IPS-15b (cell line): ENCODE data around the gene AMZ2.

Experiments used
- H3K27me3 ChIP-seq: one replicate; pipeline ENCODE4 v1.6.1; 2013; ENCODE audit warnings: low read length; ENCODE audit not compliant: control insufficient read depth, insufficient read depth
- H3K36me3 ChIP-seq: one replicate; pipeline ENCODE4 v1.6.1; 2013; ENCODE audit warnings: low read length; ENCODE audit not compliant: control insufficient read depth, insufficient read depth
- H3K4me1 ChIP-seq: one replicate; pipeline ENCODE4 v1.6.1; 2013; ENCODE audit warnings: mild to moderate bottlenecking, low read length; ENCODE audit not compliant: control insufficient read depth, insufficient read depth
- H3K4me3 ChIP-seq: one replicate; pipeline ENCODE4 v1.5.1; 2013; ENCODE audit warnings: low read depth, low read length
- H3K9ac ChIP-seq: one replicate; pipeline ENCODE4 v1.6.1; 2013; ENCODE audit warnings: low read depth, mild to moderate bottlenecking, low read length
- H3K9me3 ChIP-seq: one replicate; pipeline ENCODE4 v1.6.1; 2013; ENCODE audit warnings: mild to moderate bottlenecking, low read length; ENCODE audit not compliant: control insufficient read depth, insufficient read depth

AMZ2 gene

DNA sequence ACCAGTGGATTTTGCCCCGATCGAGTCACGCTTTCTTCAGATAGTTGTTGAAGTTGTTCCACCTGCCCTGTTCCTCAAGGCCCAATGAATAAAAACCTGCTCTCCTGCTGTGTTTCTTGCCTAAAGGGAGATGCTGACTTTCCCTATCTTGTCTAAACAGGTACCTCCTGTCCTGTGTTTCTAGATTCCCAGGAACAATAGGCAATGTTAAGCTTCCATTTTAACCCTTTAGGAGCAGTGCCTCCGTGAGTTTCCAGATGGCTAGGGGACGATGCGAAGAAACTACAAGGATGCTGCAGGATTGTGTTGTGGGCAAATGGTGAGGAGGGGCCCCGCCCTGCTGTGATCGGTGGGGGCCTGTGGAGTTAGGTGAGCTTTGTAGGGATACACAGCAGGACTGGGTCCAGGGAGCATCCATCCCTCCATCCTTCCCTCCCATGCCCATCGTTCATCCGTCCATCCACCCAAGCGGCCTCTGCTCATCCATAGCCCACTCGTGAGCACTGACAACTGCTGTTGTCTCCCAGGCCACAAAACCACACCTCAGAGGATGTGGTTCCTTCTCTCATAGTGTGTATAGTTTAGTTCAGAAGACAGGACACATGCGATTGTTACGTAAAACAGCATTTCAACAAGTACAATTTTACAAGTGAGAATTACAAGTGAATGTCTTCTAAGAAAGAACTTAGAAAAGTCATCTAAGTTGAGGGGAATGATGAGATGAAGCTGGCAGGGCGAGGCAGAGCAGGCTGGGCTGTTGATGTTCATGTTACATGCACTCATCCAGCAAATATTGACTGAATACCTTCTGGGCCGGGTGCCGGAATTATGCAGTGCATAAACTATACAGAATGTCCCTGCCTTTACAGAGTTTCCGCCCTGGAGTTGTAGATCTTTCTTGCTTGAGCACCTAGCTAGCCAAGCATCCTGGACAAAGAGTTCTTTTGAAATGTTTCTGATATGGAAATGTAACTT lies 48.7 kb downstream of the AMZ2 start:
- H3K27me3 ChIP-seq: peaks cover 2% of the 10 kb centered on the region
- H3K4me3 ChIP-seq: no peak overlapping the region
- H3K9me3 ChIP-seq: no peaks in the 10 kb centered on the region
- H3K9ac ChIP-seq: no peak overlapping the region
- no peaks in the 10 kb centered on the region for H3K36me3 ChIP-seq
- H3K4me1 ChIP-seq: peaks cover 20% of the 10 kb centered on the region

DNA sequence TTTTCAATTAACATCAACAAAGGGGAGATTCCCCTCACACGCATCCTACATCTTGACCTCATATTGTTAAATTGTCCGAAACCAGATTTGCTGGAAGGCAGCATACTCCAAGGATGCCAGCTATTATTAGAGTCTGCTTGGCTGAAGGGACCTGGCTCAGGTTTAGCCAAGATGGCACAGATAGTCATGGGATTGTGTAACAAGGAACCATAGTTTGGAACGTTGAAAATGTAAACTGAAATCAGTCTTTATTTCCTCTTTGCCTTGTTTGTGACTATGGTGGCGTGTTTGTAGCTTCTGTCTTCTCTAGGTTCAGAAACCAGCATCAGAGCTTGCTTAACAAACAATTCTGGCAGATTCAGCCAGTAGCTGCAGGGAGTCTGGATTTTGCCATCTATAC lies 49.4 kb downstream of the AMZ2 start:
- Histone ChIP-seq H3K9ac (no peak overlapping the region), H3K9me3 (no peaks in the 10 kb centered on the region), H3K4me1 (peaks cover 22% of the 10 kb centered on the region), H3K4me3 (no peak overlapping the region), H3K36me3 (no peaks in the 10 kb centered on the region), H3K27me3 (peaks cover 2% of the 10 kb centered on the region)

DNA sequence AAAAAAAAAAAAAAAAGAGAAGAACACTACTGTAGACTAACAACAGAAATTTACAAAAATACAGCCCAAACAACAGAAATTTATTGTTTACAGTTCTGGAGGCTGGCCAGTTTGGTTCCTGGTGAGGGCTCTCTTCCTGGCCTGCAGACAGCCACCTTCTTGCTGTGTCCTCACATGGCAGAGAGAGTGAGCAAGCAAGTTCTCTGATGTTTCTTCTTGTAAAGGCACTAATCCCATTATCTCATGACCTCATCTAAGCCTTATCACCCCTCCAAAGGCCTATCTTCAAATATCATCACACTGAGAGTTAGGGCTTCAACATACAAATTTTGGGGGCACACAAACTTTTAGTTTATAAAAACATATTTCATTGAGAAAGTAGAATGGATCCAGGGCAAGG lies 50.8 kb downstream of the AMZ2 start:
- Histone ChIP-seq H3K4me3 (no peak overlapping the region), H3K27me3 (no peaks in the 10 kb centered on the region), H3K4me1 (peaks cover 23% of the 10 kb centered on the region), H3K9me3 (no peaks in the 10 kb centered on the region), H3K36me3 (no peaks in the 10 kb centered on the region), H3K9ac (no peak overlapping the region)

DNA sequence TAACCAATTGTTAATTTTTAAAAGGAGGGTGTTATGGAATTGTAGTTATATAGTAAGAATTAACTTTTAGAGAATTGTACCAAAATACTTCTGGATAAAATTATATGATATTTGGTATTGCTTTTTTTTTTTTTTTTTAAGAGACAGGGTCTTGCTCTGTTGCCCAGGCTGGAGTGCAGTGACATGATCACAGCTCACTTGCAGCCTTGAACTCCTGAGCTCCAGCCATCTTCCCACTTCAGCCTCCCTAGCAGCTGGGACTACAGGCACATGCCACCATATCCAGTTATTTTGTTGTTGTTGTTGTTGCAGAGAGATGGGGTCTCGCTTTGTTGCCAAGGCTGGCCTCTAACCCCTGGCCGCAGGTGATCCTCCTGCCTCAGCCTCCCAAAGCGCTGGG lies 52.0 kb downstream of the AMZ2 start:
- Histone ChIP-seq H3K9me3 (no peaks in the 10 kb centered on the region), H3K36me3 (no peaks in the 10 kb centered on the region), H3K9ac (no peak overlapping the region), H3K4me1 (peaks cover 14% of the 10 kb centered on the region), H3K27me3 (no peaks in the 10 kb centered on the region), H3K4me3 (no peak overlapping the region)

DNA sequence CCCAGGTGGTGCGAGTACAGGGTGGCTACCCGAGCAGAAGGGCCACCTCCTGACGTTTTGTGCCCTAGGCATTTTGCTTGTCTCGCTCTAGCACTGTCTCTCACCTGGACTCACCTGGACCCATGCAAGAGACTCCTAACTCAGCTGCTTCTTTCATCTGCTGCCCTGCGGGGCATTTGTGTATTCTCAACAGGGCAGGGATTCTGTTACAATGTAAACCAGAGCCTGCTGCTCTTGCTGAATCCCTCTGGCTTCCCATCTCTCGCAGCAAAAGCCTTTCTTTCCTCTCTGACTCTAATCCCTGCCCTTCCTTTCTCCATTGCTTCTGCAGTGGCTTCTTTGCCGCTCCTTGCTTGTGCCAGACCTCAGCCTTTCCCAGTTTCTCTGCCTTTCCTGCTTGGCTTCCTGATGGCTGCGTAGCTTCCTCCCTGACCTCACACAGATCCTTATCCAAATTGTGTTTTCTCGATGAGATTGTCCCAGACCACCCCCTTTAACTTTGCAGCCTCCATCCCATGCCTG lies 53.7 kb downstream of the AMZ2 start:
- Histone ChIP-seq H3K9ac (no peak overlapping the region), H3K27me3 (no peaks in the 10 kb centered on the region), H3K36me3 (no peaks in the 10 kb centered on the region), H3K4me3 (no peak overlapping the region), H3K9me3 (no peaks in the 10 kb centered on the region), H3K4me1 (peaks cover 12% of the 10 kb centered on the region)

DNA sequence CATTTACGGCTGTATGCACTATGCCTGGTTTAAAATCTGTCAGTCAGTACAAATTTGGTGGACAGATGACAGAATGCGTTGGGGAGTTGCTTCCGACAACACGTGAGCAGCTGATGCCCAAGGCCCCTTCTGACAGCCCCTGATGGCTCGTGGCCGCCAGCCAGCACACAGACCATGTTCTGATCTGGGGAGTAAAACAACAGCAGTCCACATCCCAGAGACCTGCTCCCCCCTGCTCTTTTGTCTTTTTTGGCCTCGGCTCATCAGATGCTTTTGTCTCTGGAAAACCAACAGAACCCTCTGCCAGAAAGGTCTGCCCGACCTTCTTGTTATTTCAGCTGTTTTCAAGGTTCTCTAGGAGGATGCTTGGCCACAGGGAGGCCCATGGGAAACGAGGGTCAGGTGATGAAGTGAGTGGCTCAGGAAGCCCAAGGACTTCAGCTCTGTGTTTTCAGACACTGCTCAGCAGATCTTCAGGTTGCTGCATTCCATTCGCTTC lies 54.3 kb downstream of the AMZ2 start:
- H3K4me3 ChIP-seq: no peak overlapping the region
- H3K36me3 ChIP-seq: no peaks in the 10 kb centered on the region
- H3K4me1 ChIP-seq: peaks cover 5% of the 10 kb centered on the region
- no peak overlapping the region for H3K9ac ChIP-seq
- no peaks in the 10 kb centered on the region for H3K9me3 ChIP-seq
- H3K27me3 ChIP-seq: no peaks in the 10 kb centered on the region

DNA sequence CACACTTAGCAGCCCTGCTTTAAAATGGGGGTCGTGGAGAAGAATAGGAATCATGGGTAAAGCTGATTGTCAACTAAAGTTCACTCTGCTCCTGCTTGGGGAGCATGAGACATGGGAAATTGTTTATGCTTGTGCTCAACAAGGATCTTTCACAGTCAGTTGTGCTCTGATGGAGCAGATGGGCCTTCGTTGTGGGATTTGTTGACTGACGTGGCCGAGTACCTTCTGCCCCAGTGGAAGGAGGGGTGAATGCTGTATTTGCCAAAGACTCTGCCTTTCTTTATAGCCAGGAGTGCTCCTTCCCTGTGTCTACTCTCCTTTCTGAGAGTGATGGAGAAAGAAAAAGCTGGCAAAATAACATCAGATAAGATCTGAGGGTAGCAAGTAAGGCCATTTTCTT lies 54.8 kb downstream of the AMZ2 start:
- Histone ChIP-seq H3K9me3 (no peaks in the 10 kb centered on the region), H3K4me3 (no peak overlapping the region), H3K9ac (no peak overlapping the region), H3K36me3 (no peaks in the 10 kb centered on the region), H3K27me3 (no peaks in the 10 kb centered on the region), H3K4me1 (peaks cover 5% of the 10 kb centered on the region)

DNA sequence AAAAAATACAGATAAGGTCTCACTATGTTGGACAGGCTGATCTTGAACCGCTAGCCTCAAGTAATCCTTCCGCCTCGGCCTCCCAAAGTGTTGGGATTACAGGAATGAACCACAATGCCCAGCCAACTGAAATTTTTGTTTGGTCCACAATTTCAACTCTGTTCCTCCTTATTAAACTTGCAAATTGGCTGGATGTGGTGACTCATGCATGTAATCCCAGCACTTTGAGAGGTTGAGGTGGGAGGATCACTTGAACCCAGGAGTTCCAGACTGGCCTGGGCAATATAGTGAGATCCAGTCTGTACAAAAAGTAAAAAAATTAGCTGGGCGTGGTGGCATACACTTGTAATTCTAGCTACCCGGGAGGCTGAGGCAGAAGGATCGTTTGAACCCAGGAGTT lies 56.9 kb downstream of the AMZ2 start:
- no peaks in the 10 kb centered on the region for H3K9me3 ChIP-seq
- H3K4me1 ChIP-seq: peaks cover 5% of the 10 kb centered on the region
- no peak overlapping the region for H3K9ac ChIP-seq
- H3K4me3 ChIP-seq: no peak overlapping the region
- no peaks in the 10 kb centered on the region for H3K27me3 ChIP-seq
- H3K36me3 ChIP-seq: no peaks in the 10 kb centered on the region

DNA sequence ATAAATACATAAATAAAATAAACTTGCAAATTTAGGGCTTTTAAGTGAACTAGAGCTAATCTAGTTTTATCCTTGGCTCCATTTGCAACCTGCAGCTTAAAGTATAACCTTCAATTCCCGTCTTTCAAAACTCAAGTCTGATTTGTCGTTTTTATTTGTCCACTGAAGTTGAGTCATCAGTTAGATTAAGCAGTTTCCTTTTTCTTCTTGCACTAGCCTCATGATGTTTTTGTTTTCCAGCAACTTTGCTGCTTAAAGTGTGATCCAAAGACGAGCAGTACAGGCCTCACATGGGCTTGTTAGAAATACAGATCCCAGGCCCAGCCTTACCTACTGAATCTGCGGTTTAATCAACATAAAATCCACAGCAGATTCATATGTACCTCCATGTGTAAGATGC lies 57.3 kb downstream of the AMZ2 start:
- H3K9me3 ChIP-seq: no peaks in the 10 kb centered on the region
- no peaks in the 10 kb centered on the region for H3K36me3 ChIP-seq
- no peak overlapping the region for H3K9ac ChIP-seq
- H3K27me3 ChIP-seq: no peaks in the 10 kb centered on the region
- H3K4me3 ChIP-seq: no peak overlapping the region
- H3K4me1 ChIP-seq: peaks cover 5% of the 10 kb centered on the region
